NCI-H128 (cell line): ENCODE measurements around the gene SMIM29.

Source experiments
- DNase-seq: peaks from one replicate; lab custom pipeline; 2025; ENCODE audit not compliant: unreplicated experiment; lab: John Stamatoyannopoulos, UW

Gene SMIM29

GRCh38 chr6:34227761-34228421 lies 20.9 kb downstream of the SMIM29 start:
- DNase-seq, result no peak

GRCh38 chr6:34226731-34227586 lies 21.8 kb downstream of the SMIM29 start:
- DNase-seq, result no peak

- DNase-seq, result no peak
Observed at GRCh38 chr6:34226066-34226465, 22.7 kb downstream of the SMIM29 start.

DNA sequence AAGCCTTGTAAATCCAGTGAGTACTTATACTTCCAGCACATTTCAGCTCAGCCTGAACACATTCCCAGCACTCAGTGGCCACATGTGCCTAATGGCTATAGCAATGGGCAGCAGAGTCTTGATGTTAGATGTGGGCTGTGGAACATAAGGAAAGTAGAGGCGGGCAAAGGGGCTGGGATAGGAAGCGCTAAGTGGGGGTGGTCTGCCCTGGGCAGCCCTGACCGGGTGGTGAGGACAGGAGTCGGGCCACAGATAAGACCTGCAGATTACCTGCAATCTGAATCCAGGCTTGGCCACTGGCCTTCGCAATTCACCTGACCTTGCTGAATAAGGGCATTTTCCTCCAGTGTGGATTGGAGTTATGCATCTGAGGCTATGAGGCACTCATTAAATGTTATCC lies 23.3 kb downstream of the SMIM29 start:
- DNase-seq, result no peak

- DNase-seq, result peak; percentile 77
Observed at GRCh38 chr6:34223956-34224940, 24.6 kb downstream of the SMIM29 start.

DNA sequence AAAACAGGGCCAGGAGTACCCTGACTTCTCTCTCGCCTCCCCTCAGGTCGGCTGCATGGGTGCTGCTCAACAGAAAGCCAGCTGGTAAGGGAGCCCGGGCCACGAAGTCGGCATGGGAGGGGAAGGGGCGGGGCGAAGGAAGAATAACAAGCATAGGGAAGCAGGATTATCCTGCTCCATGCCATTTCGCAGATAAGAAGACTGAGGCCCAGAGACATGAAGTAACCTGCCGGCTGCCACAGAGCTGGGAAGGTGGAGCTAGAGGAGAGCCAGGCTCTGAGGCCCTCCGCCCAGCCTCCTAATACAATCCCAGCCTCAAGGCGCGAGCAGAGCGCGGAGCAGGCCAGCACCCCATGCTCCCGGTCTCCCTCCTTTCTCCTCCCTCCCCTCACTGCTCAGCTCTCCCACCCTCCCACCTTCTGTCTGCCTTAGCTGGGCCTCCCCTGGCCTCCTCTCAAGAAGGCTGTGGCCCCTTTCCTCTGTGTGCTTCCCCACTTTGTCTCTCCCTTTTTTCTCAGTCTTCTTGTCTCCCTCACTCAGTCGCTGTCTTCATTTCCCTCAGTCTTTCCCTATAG lies 25.3 kb downstream of the SMIM29 start:
- no peak for DNase-seq

GRCh38 chr6:34218691-34219090 lies 30.1 kb downstream of the SMIM29 start:
- DNase-seq, result no peak

DNA sequence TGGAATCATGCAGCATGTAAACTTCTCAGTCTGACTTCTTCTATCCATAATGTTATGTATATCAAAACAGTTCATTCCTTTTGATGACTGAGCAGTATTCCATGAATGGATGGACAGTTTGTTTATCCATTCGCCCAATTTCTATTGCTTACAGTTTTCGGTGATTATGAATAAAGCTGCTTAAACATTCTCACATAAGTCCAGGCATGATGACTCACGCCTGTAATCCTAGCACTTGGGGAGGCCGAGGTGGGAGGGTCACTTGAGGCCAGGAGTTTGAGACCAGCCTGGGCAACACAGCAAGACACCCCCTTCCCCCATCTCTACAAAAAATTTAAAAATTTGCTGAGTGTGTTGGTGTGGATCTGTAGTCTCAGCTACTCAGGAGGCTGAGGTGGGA lies 35.0 kb downstream of the SMIM29 start:
- DNase-seq, result no peak

GRCh38 chr6:34207695-34208443 lies 40.9 kb downstream of the SMIM29 start:
- no peak for DNase-seq

DNA sequence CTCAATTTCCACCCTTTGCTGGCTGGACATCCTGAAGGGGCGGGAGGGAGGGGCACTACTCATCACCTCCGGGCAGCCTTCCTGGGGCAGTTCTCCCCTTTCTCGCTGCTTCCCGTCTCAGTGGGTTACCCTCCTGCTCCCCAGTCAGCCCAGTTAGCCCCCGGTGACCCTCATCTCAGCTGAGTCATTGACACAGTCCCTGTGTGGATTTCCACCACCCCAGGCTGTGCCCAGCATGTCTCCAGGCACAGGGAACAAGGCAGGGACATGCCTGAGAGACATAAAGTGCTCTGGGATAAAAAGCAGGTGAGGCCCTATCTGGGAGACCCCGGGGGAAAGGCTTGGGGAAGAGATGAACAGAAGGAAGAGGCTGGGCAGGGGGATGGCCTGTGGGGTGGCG lies 42.1 kb downstream of the SMIM29 start:
- no peak for DNase-seq

DNA sequence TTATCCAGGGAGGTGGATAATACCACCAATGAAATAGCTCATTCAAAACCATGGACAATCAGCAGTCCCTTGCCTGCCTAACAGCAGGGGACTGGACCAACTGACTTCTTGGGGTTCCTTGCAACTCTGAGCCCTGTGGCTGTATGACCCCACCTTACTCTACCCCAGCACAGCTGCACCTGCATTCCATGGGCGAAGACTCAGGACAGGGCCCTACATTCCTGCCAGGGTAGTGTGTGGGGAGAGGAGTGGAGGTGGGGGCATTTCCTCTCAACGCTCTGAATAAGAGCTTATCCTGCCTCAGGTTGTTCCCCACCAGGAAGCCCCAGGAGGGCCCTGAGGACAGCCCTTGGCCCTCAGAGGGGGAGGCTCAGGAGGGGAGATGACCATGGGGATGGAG lies 42.9 kb downstream of the SMIM29 start:
- no peak for DNase-seq

GRCh38 chr6:34205466-34205865 lies 43.3 kb downstream of the SMIM29 start:
- no peak for DNase-seq

GRCh38 chr6:34204693-34205092 lies 44.1 kb downstream of the SMIM29 start:
- no peak for DNase-seq

DNA sequence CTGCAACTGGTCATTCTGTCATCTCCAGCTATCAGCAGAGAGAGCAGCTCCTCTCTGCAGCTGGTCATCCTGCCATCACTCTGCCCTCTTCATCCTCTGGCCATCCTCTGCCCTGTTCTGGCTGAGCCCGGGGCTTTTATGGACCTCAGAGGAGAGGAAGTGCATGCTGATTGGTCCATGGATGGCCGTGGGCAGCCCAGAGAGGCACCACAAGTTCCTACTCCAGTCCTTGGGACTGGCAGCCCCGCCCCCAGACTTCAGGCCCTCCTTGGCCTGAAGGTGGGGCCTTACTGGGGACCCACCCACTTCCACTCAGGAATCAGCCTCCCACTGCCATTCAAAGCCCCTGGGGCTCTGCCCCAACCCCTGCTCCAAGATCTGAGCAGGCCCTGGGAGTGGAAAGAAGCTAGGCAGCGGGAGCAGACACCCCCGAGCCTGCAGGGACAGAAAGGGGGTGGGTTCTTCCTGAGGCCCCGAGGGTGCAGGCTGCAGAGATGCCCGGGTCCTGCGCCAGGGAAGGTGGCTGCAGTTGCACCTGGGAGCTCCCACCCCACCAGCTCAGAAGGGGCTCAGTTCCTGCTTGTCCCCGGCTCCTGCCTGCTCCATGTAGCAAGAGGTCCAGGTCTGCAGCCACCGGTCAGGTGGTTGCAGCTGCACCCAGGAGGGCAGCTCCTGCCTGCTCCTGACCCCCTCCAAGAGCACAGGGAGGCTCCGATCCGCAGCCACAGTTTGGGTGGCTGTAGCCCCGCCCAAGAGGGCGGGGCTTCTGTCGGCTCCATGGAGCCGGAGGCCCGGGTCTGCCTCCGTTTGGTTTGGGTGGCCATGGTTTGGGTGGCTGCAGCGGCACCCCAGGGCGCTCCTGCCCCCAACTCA lies 46.2 kb downstream of the SMIM29 start:
- DNase-seq, result no peak

DNA sequence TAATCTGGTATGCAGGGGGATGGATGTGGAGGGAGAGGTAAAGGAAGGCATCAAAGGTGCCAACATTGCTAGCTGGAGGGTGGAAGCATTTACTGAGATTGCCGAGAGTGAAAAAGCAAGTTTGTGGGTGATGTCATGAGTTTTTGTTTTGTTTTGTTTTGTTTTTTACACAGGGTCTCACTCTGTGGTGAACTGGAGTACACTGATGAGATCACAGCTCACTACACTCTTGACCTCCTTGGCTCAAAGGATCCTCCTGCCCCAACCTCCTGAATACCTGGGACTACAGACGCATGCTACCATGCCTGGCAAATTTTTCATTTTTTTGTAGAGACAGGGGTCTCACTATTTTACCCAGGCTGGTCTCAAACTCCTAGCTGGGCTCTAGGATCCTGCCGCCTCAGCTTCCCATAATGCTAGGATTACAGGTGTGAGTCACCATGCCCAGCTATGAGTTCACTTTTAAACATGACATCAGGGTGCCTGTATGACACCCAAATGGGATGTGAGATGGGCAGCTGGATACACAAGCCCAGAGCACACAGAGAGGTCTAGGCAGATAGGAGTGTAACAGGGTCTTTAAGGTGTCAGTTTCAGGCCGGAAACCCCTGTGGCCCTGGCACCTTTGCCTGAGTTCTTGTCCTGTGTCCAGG lies 47.2 kb downstream of the SMIM29 start:
- DNase-seq, result no peak

DNA sequence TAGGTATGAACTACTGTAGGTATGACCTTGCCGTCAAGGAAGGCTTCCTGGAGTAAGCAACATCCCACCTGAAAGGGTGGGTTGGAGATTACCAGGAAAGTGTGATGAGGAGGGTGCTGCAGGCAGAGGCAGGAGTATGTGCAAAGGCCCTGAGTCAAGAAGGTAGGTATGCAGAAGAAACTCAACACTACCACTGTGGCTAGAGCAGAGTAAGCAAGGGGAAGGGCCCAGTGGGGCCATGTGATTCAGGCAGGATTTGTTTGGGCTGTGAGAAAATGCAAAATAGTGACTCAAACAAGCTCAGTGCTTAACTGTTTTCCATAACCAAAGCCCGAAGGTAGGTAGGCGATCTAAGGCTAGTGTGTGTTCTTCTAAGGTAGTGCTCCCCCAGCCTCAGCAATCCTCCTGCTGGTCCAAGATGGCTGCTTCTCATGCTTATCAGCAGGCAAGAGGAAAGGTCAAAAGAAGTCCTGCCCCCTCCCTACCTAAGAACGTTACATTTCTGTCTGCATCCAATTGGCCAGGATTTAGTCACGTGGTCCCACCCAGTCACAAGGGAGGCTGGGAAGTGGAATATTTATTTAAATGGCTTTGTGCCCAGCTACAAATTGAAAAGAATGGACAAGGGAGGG lies 48.4 kb downstream of the SMIM29 start:
- DNase-seq, result no peak

DNA sequence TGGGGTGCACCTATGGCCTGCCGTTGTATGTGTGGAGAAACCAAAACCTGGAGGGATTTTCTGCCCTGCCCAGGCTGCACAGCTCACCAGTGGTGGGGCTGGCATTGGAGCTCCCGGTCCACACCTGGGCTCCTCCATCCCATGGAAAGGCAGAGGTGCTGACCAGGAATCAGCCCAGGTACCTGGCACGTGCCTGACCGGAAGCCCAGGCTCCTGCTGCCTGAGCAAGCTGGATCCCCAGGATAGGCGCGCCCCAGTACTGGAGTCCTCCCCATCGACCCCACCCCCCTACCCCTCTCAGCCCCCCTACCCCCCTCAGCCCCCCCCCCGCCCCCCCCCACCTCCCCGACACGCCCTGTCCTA lies 52.0 kb downstream of the SMIM29 start:
- no peak for DNase-seq
